T1000 (cell line): ENCODE data around the gene TMOD2.
A peak's percentile ranks its signal among the peaks of the same experiment; 100 is the strongest.

Source experiments
- DNase-seq: peaks from one replicate; lab custom pipeline; 2025; ENCODE audit warnings: mixed read lengths; lab: John Stamatoyannopoulos, UW

The TMOD2 gene

DNA sequence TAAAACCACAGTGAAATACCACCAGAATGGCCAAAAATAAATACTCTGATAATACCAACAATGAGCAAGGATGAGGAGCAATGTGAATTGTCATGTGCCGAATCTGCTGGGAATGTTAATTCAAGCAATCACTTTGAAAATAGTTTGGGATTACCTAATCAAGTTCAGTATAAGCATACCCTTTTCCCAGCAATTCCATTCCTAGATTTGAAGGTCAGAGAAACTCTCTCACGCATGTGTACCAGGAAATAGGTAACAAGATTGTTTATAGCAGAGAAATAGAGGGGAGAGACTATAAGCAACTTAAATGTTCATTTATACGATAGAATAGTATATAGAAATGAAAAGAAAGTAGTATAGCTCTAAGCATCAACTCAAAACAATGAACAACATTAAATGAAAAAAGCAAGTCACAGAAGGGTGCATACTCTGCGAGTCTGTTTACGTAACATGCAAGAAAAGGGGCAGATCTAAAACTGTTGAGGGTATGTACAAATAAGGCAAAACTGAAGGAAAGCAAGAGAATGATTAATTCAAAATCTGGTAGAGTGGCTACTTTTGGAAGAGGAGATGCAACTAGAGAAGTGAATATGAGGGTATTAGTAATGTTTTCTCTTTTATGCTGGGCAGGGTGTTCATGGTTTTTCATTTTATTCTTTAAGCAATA lies 105.5 kb downstream of the TMOD2 start:
- DNase-seq = no peak

GRCh38 chr15:51861557-51862359 lies 110.4 kb downstream of the TMOD2 start:
- DNase-seq = no peak

DNA sequence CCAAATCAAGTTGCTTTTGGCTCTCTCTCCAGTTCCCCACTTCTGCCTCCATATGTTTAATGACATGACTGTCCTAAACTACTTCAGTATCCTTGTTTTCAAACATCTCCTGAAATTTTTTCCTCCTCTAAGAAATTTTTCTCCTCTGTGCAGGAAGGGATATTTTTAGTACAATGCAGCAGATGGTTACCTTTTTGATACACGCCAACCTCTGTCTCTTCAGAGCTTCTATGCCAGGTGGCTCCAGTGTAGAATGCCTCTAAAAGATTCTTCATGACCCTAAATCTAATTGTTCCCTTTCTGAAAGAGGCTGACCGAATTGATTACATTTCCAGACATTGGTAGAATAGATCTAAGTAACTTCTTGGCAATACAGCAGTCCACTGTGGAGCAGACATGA lies 111.7 kb downstream of the TMOD2 start:
- DNase-seq = no peak

DNA sequence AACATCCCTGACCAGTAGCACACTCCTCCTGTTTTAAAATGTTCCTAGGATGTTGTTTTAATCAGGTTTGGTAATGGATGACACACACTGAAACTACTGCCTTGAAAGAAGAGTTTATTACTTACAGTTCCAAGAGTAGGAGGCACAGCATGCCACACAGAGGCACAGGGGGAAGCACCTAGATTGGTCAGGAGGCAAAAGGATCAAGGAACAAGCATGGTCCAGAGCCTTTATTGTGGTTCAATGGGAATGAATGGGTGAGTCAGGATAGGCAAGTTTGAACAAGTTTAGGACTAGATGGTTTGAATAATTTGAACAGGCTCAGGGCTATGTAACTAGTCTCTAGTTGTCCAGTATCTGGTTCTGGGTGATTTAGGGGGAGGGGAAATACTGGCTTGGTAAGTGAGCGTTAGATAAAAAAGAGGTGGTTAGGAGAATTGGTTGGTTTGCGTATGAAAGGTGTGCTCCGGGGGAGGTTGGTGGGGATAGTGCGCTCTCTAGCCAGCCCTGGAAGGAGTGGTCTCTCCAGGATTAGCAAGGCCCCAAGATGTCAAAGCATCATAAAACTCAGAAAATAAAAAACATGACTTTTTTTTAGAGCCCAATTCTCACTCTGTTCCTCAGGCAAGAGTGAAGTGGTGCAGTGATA lies 113.1 kb downstream of the TMOD2 start:
- peak; percentile 20 for DNase-seq

GRCh38 chr15:51865317-51865716 lies 113.9 kb downstream of the TMOD2 start:
- DNase-seq = no peak
